K562 (cell line): Measurements from ENCODE around the gene FDPS. TPM values are rescaled to one million over a fixed set of nuclear protein-coding genes. Genes with fewer than 3 reads are reported as not detected.
A peak's percentile ranks its signal among the peaks of the same experiment; 100 is the strongest.

ENCODE experiments used
- BRD9 ChIP-seq: fragments of 450-650 bp; IDR thresholded peaks from 2 replicates; pipeline ENCODE4 v1.6.1; 2018; ENCODE audit warnings: low read depth; ENCODE audit not compliant: partially characterized antibody
- C11orf30 ChIP-seq: fragments of 450-650 bp; IDR thresholded peaks from 2 replicates; pipeline ENCODE4 v1.6.1; 2016; ENCODE audit warnings: low read depth, mild to moderate bottlenecking
- ETV6 ChIP-seq, 3 experiments: fragments of 150-350 bp in 1 of 3; sonication (generic) in 1 of 3; formaldehyde crosslinking in 1 of 3; IDR thresholded peaks; 2 replicates each; pipeline versions ENCODE4 v1.6.1 to v1.8.0; 2014 to 2022; ENCODE audit warnings: borderline replicate concordance in 2 of 3, low read depth in 2 of 3, antibody characterized with exemption in 1 of 3, low read length in 1 of 3, mild to moderate bottlenecking in 1 of 3, missing genetic modification reagents in 1 of 3
- KAT8 ChIP-seq: fragments of 450-650 bp; IDR thresholded peaks from 2 replicates; pipeline ENCODE4 v1.6.1; 2016; ENCODE audit warnings: low read depth, mild to moderate bottlenecking
- MCM7 ChIP-seq, 2 experiments: fragments of 450-650 bp; IDR thresholded peaks; 2 replicates each; pipeline ENCODE4 v1.6.1; 2016 to 2018
- NR2F6 ChIP-seq: fragments of 450-650 bp; formaldehyde crosslinking; IDR thresholded peaks from 2 replicates; pipeline ENCODE4 v1.4.0; 2020; ENCODE audit warnings: mild to moderate bottlenecking
- PCBP2 ChIP-seq: fragments of 200-400 bp; formaldehyde crosslinking; IDR thresholded peaks from 2 replicates; pipeline ENCODE4 v1.6.1; 2018; ENCODE audit warnings: low read length, low read depth, mild to moderate bottlenecking, moderate library complexity; ENCODE audit not compliant: poor library complexity, severe bottlenecking
- POLR2B ChIP-seq: fragments of 450-650 bp; IDR thresholded peaks from 2 replicates; pipeline ENCODE4 v1.6.1; 2018; ENCODE audit warnings: low read depth; ENCODE audit not compliant: partially characterized antibody
- PRMT5 ChIP-seq: sonication (generic); formaldehyde crosslinking; IDR thresholded peaks from 2 replicates; pipeline ENCODE4 v1.5.0; 2020; ENCODE audit warnings: missing genetic modification reagents
- PRPF4 ChIP-seq: fragments of 200-400 bp; formaldehyde crosslinking; IDR thresholded peaks from one replicate; pipeline ENCODE4 v1.6.1; 2017; ENCODE audit warnings: low read length, low read depth, mild to moderate bottlenecking; ENCODE audit not compliant: insufficient read depth, poor library complexity, severe bottlenecking
- RBM22 ChIP-seq: fragments of 200-400 bp; formaldehyde crosslinking; IDR thresholded peaks from 2 replicates; pipeline ENCODE4 v1.6.1; 2018; ENCODE audit warnings: low read length, low read depth; ENCODE audit not compliant: poor library complexity, severe bottlenecking
- SAFB ChIP-seq: fragments of 200-400 bp; formaldehyde crosslinking; IDR thresholded peaks from 2 replicates; pipeline ENCODE4 v1.6.1; 2017; ENCODE audit warnings: low read depth, low read length, borderline replicate concordance
- SP1 ChIP-seq: sonication (generic); formaldehyde crosslinking; IDR thresholded peaks from 2 replicates; pipeline ENCODE4 v1.8.1; 2022; ENCODE audit warnings: mild to moderate bottlenecking, missing genetic modification reagents
- STAG1 ChIP-seq: sonication (generic); formaldehyde crosslinking; IDR thresholded peaks from 2 replicates; pipeline ENCODE4 v1.5.0; 2020; ENCODE audit warnings: missing genetic modification reagents, borderline replicate concordance
- TEAD2 ChIP-seq: fragments of 450-650 bp; IDR thresholded peaks from 2 replicates; pipeline ENCODE4 v1.6.1; 2016; ENCODE audit warnings: missing genetic modification characterization, control low read depth, missing compliant biosample characterization
- TOE1 ChIP-seq, 2 experiments: fragments of 450-650 bp in 1 of 2; sonication (generic) in 1 of 2; formaldehyde crosslinking in 1 of 2; IDR thresholded peaks; 2 replicates each; pipeline versions ENCODE4 v1.7.1 to v1.8.0; 2016 to 2022; ENCODE audit warnings: borderline replicate concordance in 2 of 2, mild to moderate bottlenecking in 2 of 2, antibody characterized with exemption in 1 of 2, inconsistent platforms in 1 of 2, low read depth in 1 of 2, missing genetic modification reagents in 1 of 2, moderate library complexity in 1 of 2
- ZBTB8A ChIP-seq: fragments of 450-650 bp; IDR thresholded peaks from 2 replicates; pipeline ENCODE4 v1.6.1; 2018; ENCODE audit warnings: mild to moderate bottlenecking, moderate library complexity; ENCODE audit not compliant: partially characterized antibody
- ZNF224 ChIP-seq: sonication (generic); formaldehyde crosslinking; IDR thresholded peaks from 2 replicates; pipeline ENCODE4 v1.8.0; 2022; ENCODE audit warnings: mild to moderate bottlenecking, missing genetic modification reagents
- ZNF695 ChIP-seq: fragments of 450-650 bp; formaldehyde crosslinking; IDR thresholded peaks from 2 replicates; pipeline ENCODE4 v1.4.0; 2020; ENCODE audit warnings: mild to moderate bottlenecking, moderate library complexity
- ZNF780A ChIP-seq: fragments of 250-450 bp; sonication (Bioruptor Pico); IDR thresholded peaks from 2 replicates; pipeline ENCODE4 v1.5.0; 2021; ENCODE audit warnings: mild to moderate bottlenecking
- polyA plus RNA-seq, 8 experiments: library from polyadenylated mRNA; depleted of rRNA in 4 of 8; stranded (reverse) in 5 of 8; unstranded in 3 of 8; fragments of >200 nt; fragmentation: Nextera tagmentation in 2 of 8; fragmentation: Illumina TruSeq in 1 of 8; extraction: Ambion mirVana in 2 of 8; extraction: Trizol in 1 of 8; gene quantifications; 2 replicates each; pipeline versions ENCODE4 v1.2.1 to v1.2.3, GENCODE V29; 2011 to 2014; ENCODE audit warnings: inconsistent platforms in 1 of 8, missing spikeins in 1 of 8
- total RNA-seq, 7 experiments: library from RNA; depleted of rRNA in 6 of 7; stranded (reverse); fragments of >200 nt in 6 of 7; fragmentation: Illumina TruSeq in 2 of 7; extraction: Trizol in 2 of 7; gene quantifications; 2 replicates each; pipeline versions ENCODE4 v1.2.1 to v1.2.3, GENCODE V29; 2011 to 2021; ENCODE audit warnings: low replicate concordance in 1 of 7
- TF ChIP-seq, protein P1 (sequence below): sonication (generic); formaldehyde crosslinking; IDR thresholded peaks from 2 replicates; pipeline ENCODE4 v1.8.1; 2022; ENCODE audit warnings: missing genetic modification reagents
- TF ChIP-seq, protein P2 (sequence below), 2 experiments: fragments of 450-650 bp; IDR thresholded peaks; 2 replicates each; pipeline ENCODE4 v1.6.1; 2016
- TF ChIP-seq, protein P3 (sequence below): sonication (generic); formaldehyde crosslinking; IDR thresholded peaks from 2 replicates; pipeline ENCODE4 v1.8.0; 2022; ENCODE audit warnings: mild to moderate bottlenecking, missing genetic modification reagents, borderline replicate concordance

Gene FDPS
- total and polyA plus RNA-seq, 9 of the 15 experiments (the other 6 are each of a cell fraction or from before 2014, with no cell fraction given): 247 to 884 (median 360) TPM

DNA sequence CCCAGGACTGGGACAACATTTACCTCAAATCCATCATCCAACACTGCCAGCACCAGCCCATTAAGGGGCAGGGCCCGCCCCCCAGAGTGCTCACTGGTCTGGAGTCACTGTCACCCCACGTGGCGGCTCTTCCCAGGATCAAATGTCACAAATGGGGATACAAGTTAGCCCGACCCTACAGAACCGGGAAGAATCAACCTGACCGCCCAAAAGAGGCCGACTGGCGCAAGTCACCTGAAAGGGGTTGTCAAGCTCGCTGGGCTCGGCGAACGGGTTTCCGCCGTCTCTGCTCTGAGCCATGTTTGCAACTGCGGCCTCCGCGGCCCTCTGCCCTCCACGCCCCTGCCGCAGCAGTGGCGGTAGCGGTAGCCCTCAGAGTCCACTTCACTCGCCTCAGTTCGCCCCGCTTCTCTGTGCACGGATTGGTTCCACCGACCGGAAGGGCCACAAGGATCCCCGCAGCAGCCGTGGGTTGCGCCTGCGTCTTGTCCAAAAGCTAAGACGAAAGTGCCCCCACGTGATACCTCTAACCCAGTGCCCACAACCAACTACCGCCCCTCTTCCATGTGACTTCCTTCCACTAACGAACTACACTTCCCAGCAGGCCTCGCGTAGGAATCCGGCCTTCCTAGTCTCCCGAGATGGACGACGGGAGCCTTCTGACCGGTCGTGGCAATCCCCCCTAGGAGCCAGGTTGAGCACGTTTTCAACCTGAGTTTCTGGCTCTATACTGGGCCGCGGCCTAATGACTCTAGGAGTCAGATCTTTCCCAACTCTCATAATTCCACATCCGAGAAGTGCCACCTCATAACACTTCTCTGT, 46.6 kb upstream of the FDPS start, which contains the start of gene SCAMP3 (continued):
- TF ChIP-seq, protein P1, sequence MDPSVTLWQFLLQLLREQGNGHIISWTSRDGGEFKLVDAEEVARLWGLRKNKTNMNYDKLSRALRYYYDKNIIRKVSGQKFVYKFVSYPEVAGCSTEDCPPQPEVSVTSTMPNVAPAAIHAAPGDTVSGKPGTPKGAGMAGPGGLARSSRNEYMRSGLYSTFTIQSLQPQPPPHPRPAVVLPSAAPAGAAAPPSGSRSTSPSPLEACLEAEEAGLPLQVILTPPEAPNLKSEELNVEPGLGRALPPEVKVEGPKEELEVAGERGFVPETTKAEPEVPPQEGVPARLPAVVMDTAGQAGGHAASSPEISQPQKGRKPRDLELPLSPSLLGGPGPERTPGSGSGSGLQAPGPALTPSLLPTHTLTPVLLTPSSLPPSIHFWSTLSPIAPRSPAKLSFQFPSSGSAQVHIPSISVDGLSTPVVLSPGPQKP (CRISPR knock-in tag): no peak
- TF ChIP-seq, protein P2, sequence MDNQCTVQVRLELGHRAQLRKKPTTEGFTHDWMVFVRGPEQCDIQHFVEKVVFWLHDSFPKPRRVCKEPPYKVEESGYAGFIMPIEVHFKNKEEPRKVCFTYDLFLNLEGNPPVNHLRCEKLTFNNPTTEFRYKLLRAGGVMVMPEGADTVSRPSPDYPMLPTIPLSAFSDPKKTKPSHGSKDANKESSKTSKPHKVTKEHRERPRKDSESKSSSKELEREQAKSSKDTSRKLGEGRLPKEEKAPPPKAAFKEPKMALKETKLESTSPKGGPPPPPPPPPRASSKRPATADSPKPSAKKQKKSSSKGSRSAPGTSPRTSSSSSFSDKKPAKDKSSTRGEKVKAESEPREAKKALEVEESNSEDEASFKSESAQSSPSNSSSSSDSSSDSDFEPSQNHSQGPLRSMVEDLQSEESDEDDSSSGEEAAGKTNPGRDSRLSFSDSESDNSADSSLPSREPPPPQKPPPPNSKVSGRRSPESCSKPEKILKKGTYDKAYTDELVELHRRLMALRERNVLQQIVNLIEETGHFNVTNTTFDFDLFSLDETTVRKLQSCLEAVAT (IDR thresholded peaks at IDR 0.05): no peak
- peak; percentile 93 for TF ChIP-seq NR2F6 (CRISPR knock-in tag)
- TF ChIP-seq TEAD2 (tag): no peak
- TF ChIP-seq ZNF224: no peak
- TF ChIP-seq KAT8: no peak
- TF ChIP-seq TOE1 (IDR thresholded peaks at IDR 0.05; ENCODE audit: borderline replicate concordance): peak; percentile 92
- no peak for TF ChIP-seq TOE1 (CRISPR knock-in tag; IDR thresholded peaks at IDR 0.05; ENCODE audit: borderline replicate concordance, low read depth)
- TF ChIP-seq ZBTB8A: no peak
- 0 out of 2 replicates have a peak, but pooled peaks have one; percentile 20 for TF ChIP-seq ZNF695 (CRISPR knock-in tag)
- TF ChIP-seq PRPF4: no peak
- no peak for TF ChIP-seq BRD9
- TF ChIP-seq ETV6 (IDR thresholded peaks at IDR 0.05; ENCODE audit: borderline replicate concordance in 1 of 2, low read depth in 2 of 2, low read length in 1 of 2): no peak
- no peak for TF ChIP-seq ETV6 (CRISPR knock-in tag; IDR thresholded peaks at IDR 0.05; ENCODE audit: borderline replicate concordance)
- no peak for TF ChIP-seq PCBP2
- no peak for TF ChIP-seq SAFB
- peak; percentile 77 for TF ChIP-seq SP1 (CRISPR knock-in tag)
- no peak for TF ChIP-seq PRMT5 (CRISPR knock-in tag)
- peak; percentile 89 for TF ChIP-seq RBM22
- no peak for TF ChIP-seq STAG1 (CRISPR knock-in tag)
- TF ChIP-seq POLR2B: peak; percentile 92
- no peak for TF ChIP-seq ZNF780A (CRISPR knock-in tag)
- no peak for TF ChIP-seq MCM7 (IDR thresholded peaks at IDR 0.05)
- TF ChIP-seq, protein P3, sequence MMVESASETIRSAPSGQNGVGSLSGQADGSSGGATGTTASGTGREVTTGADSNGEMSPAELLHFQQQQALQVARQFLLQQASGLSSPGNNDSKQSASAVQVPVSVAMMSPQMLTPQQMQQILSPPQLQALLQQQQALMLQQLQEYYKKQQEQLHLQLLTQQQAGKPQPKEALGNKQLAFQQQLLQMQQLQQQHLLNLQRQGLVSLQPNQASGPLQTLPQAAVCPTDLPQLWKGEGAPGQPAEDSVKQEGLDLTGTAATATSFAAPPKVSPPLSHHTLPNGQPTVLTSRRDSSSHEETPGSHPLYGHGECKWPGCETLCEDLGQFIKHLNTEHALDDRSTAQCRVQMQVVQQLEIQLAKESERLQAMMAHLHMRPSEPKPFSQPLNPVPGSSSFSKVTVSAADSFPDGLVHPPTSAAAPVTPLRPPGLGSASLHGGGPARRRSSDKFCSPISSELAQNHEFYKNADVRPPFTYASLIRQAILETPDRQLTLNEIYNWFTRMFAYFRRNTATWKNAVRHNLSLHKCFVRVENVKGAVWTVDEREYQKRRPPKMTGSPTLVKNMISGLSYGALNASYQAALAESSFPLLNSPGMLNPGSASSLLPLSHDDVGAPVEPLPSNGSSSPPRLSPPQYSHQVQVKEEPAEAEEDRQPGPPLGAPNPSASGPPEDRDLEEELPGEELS (CRISPR knock-in tag): no peak
- TF ChIP-seq C11orf30: peak; percentile 38
